ENCODE data around the gene TSSC4.

Gene TSSC4

GRCh38 chr11:2436013-2436520, 35.5 kb downstream of the TSSC4 start:
- no peak for DNase-seq

- no peak for DNase-seq
Observed at GRCh38 chr11:2436521-2437031, 36.0 kb downstream of the TSSC4 start.

GRCh38 chr11:2437516-2437915, 37.0 kb downstream of the TSSC4 start:
- no peak for DNase-seq

- no peak for DNase-seq
Observed at GRCh38 chr11:2439820-2440219, 39.3 kb downstream of the TSSC4 start.

- DNase-seq = no peak
Observed at GRCh38 chr11:2440646-2441045, 40.1 kb downstream of the TSSC4 start.

GRCh38 chr11:2441171-2441570, 40.6 kb downstream of the TSSC4 start:
- no peak for DNase-seq

GRCh38 chr11:2442589-2442988, 42.0 kb downstream of the TSSC4 start:
- no peak for DNase-seq

GRCh38 chr11:2443406-2443805, 42.9 kb downstream of the TSSC4 start:
- no peak for DNase-seq

GRCh38 chr11:2443881-2444820, 43.6 kb downstream of the TSSC4 start, which contains the start of gene TRPM5:
Gene TRPM5 (minus strand): TSS chr11:2444514. CDS start chr11:2423036, 21,478 bp downstream.
- DNase-seq = peak; percentile 87

- DNase-seq = peak; percentile 56
Observed at GRCh38 chr11:2444821-2445745, 44.5 kb downstream of the TSSC4 start, which contains the start of gene KCNQ1. Gene KCNQ1 (plus strand): TSS chr11:2445008. CDS start chr11:2445099, 91 bp downstream.

GRCh38 chr11:2445746-2446551, 45.4 kb downstream of the TSSC4 start:
- DNase-seq = no peak

GRCh38 chr11:2446590-2447252, 46.2 kb downstream of the TSSC4 start:
- DNase-seq = peak; percentile 68

- DNase-seq = peak; percentile 37
Observed at GRCh38 chr11:2447253-2447950, 46.9 kb downstream of the TSSC4 start.

- no peak for DNase-seq
Observed at GRCh38 chr11:2447951-2448650, 47.6 kb downstream of the TSSC4 start.

- DNase-seq = no peak
Observed at GRCh38 chr11:2448661-2449547, 48.4 kb downstream of the TSSC4 start.

GRCh38 chr11:2449548-2450320, 49.2 kb downstream of the TSSC4 start:
- DNase-seq = no peak

- DNase-seq = no peak
Observed at GRCh38 chr11:2450321-2451041, 49.9 kb downstream of the TSSC4 start.
